Keratinocyte (primary cell): ENCODE data around the gene BRSK2. TPM values are rescaled to one million over a fixed set of nuclear protein-coding genes. Genes with fewer than 3 reads are reported as not detected.
"Not testable (repeated sequence)": the region's sequence is repeated elsewhere in the genome, so short reads cannot be mapped to it uniquely, and the experiment has no call there.

Experiments
- DNase-seq: peaks from one replicate; pipeline ENCODE4 v3.0.0-alpha.2; 2011; ENCODE audit warnings: low read depth, missing footprints, low spot score
- FAIRE-seq: peaks from 2 replicates; lab custom pipeline; 2011; peaks lifted over from hg19 to GRCh38; lab: Jason Lieb, UNC
- H2AFZ ChIP-seq: 2 replicates; pipeline ENCODE4 v1.6.0; 2012; ENCODE audit warnings: low read length, control low read depth, inconsistent platforms; ENCODE audit not compliant: control insufficient read depth
- H3K27ac ChIP-seq: 2 replicates; pipeline ENCODE4 v1.5.1; 2011; ENCODE audit warnings: low read length; ENCODE audit not compliant: control insufficient read depth, insufficient read depth
- H3K27me3 ChIP-seq: 3 replicates; pipeline ENCODE4 v1.6.0; 2011; ENCODE audit warnings: low read length; ENCODE audit not compliant: control insufficient read depth, insufficient read depth; ENCODE audit errors: extremely low read depth
- H3K36me3 ChIP-seq, 2 experiments: 2 replicates in 1 of 2; 3 replicates in 1 of 2; pipeline ENCODE4 v1.5.1; 2011; ENCODE audit warnings: low read length in 2 of 2, mild to moderate bottlenecking in 1 of 2; ENCODE audit not compliant: control insufficient read depth in 2 of 2, insufficient read depth in 2 of 2; ENCODE audit errors: extremely low read depth in 1 of 2
- H3K4me1 ChIP-seq: 3 replicates; pipeline ENCODE4 v1.5.1; 2011; ENCODE audit warnings: low read length; ENCODE audit not compliant: control insufficient read depth, insufficient read depth; ENCODE audit errors: extremely low read depth
- H3K4me2 ChIP-seq: 3 replicates; pipeline ENCODE4 v1.6.0; 2011; ENCODE audit warnings: low read depth, low read length; ENCODE audit not compliant: control insufficient read depth, insufficient read depth; ENCODE audit errors: extremely low read depth
- H3K4me3 ChIP-seq, 3 experiments: fragments of 200-600 bp in 1 of 3; sonication (generic) in 1 of 3; 2 replicates in 2 of 3; 3 replicates in 1 of 3; pipeline ENCODE4 v1.5.1; 2011 to 2016; ENCODE audit warnings: low read length in 3 of 3, mild to moderate bottlenecking in 3 of 3, control low read depth in 2 of 3, inconsistent platforms in 1 of 3, low read depth in 1 of 3, mixed read lengths in 1 of 3, mixed run types in 1 of 3, moderate library complexity in 1 of 3; ENCODE audit not compliant: control insufficient read depth in 2 of 3, insufficient read depth in 2 of 3; ENCODE audit errors: extremely low read depth in 1 of 3
- H3K79me2 ChIP-seq: 2 replicates; pipeline ENCODE4 v1.6.0; 2012; ENCODE audit warnings: low read length; ENCODE audit not compliant: control insufficient read depth, insufficient read depth
- H3K9ac ChIP-seq: 3 replicates; pipeline ENCODE4 v1.6.0; 2011; ENCODE audit warnings: low read length; ENCODE audit not compliant: control insufficient read depth, insufficient read depth; ENCODE audit errors: extremely low read depth
- H3K9me1 ChIP-seq: 3 replicates; pipeline ENCODE4 v1.6.0; 2011; ENCODE audit warnings: low read length; ENCODE audit not compliant: control insufficient read depth, insufficient read depth; ENCODE audit errors: extremely low read depth
- H3K9me3 ChIP-seq: 2 replicates; pipeline ENCODE4 v1.5.1; 2012; ENCODE audit warnings: low read depth, low read length; ENCODE audit not compliant: control insufficient read depth
- H4K20me1 ChIP-seq: 3 replicates; pipeline ENCODE4 v1.6.0; 2011; ENCODE audit warnings: low read length; ENCODE audit not compliant: control insufficient read depth, insufficient read depth; ENCODE audit errors: extremely low read depth
- EZH2 ChIP-seq: IDR thresholded peaks from one replicate; pipeline ENCODE4 v1.6.1; 2012; ENCODE audit warnings: inconsistent platforms, mild to moderate bottlenecking, low read length, moderate library complexity
- dilution Hi-C: fragments of 300-500 bp; cut with MboI; formaldehyde crosslinking; loops from one replicate; pipeline ENCODE4 v1.7.0; 2020; ENCODE audit warnings: low sequenced_read_pairs; ENCODE audit not compliant: extremely low pct_ligation_motif_present
- polyA plus RNA-seq, 5 experiments: library from polyadenylated mRNA; depleted of rRNA in 3 of 5; stranded (reverse) in 3 of 5; stranded (forward) in 1 of 5; unstranded in 1 of 5; fragments of >200 nt; gene quantifications; 1 replicate in 1 of 5; 2 replicates in 3 of 5; 3 replicates in 1 of 5; pipeline versions ENCODE4 v1.2.1 to v1.2.3, GENCODE V29; 2011 to 2012; ENCODE audit warnings: missing spikeins in 2 of 5, low read depth in 1 of 5, low replicate concordance in 1 of 5
- TF ChIP-seq, protein P1 (sequence below), 3 experiments: IDR thresholded peaks in 1 of 3; conservative IDR thresholded peaks in 1 of 3; optimal IDR thresholded peaks in 1 of 3; 2 replicates in 2 of 3; 3 replicates in 1 of 3; pipeline versions ENCODE3 to v1.5.1; 2011; ENCODE audit warnings: low read length in 3 of 3, mild to moderate bottlenecking in 3 of 3, moderate library complexity in 2 of 3, control low read depth in 1 of 3, inconsistent platforms in 1 of 3; ENCODE audit not compliant: insufficient read depth in 2 of 3; ENCODE audit errors: extremely low read depth in 1 of 3

The BRSK2 gene
- polyA plus RNA-seq, 1 donor (not counting 4 experiments of a cell fraction or from before 2014, with no cell fraction given), result 0.09 TPM

GRCh38 chr11:1433568-1433967 is 43.8 kb downstream of the BRSK2 start:
- peaks cover 6% of the 10 kb centered on the region for H3K9me3 ChIP-seq
- no peaks in the 10 kb centered on the region for H3K27me3 ChIP-seq
- no peak for DNase-seq
- no peaks in the 10 kb centered on the region for H3K9me1 ChIP-seq
- no peak overlapping the region for H3K4me2 ChIP-seq
- TF ChIP-seq, protein P1, sequence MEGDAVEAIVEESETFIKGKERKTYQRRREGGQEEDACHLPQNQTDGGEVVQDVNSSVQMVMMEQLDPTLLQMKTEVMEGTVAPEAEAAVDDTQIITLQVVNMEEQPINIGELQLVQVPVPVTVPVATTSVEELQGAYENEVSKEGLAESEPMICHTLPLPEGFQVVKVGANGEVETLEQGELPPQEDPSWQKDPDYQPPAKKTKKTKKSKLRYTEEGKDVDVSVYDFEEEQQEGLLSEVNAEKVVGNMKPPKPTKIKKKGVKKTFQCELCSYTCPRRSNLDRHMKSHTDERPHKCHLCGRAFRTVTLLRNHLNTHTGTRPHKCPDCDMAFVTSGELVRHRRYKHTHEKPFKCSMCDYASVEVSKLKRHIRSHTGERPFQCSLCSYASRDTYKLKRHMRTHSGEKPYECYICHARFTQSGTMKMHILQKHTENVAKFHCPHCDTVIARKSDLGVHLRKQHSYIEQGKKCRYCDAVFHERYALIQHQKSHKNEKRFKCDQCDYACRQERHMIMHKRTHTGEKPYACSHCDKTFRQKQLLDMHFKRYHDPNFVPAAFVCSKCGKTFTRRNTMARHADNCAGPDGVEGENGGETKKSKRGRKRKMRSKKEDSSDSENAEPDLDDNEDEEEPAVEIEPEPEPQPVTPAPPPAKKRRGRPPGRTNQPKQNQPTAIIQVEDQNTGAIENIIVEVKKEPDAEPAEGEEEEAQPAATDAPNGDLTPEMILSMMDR (optimal IDR thresholded peaks at IDR 0.05 in 1 of 3, IDR thresholded peaks at IDR 0.05 in 1 of 3, conservative IDR thresholded peaks at IDR 0.05 in 1 of 3; ENCODE audit: extremely low read depth in 1 of 3, insufficient read depth in 2 of 3, low read length in 3 of 3), result no peak
- no peak for TF ChIP-seq EZH2
- H2AFZ ChIP-seq, result no peak overlapping the region
- dilution Hi-C loops, result no loop called here
- FAIRE-seq, result no peak
- H3K36me3 ChIP-seq, result no peaks in the 10 kb centered on the region
- no peak overlapping the region for H3K27ac ChIP-seq
- no peaks in the 10 kb centered on the region for H3K79me2 ChIP-seq
- no peaks in the 10 kb centered on the region for H4K20me1 ChIP-seq
- H3K9ac ChIP-seq, result no peak overlapping the region
- no peaks in the 10 kb centered on the region for H3K4me1 ChIP-seq
- H3K4me3 ChIP-seq, result no peak overlapping the region

DNA sequence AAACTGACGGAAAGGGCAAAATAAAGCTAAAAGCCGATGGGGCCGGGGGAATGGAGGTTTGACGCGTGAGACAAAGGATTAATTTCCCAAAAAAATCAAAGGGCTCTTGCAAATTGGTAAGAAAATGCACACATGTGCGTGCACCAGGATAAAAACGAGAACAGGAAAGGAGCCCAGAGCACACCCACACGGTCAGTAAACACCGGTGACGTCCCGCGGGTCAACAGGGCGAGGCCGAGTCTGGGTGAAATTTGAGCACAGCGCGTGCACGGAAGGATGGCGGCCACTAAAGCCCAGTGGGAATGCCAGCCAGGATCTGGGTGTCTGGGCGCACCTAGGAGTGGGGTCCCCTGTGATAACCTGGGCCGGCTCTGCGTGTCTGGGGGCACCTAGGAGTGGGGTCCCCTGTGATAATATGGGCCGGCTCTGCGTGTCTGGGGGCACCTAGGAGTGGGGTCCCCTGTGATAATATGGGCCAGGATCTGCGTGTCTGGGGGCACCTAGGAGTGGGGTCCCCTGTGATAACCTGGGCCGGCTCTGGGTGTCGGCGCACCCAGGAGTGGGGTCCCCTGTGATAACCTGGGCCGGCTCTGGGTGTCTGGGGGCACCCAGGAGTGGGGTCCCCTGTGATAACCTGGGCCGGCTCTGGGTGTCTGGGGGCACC is 44.4 kb downstream of the BRSK2 start:
- dilution Hi-C loops, result no loop called here
- peaks cover under 1% of the 10 kb centered on the region for H3K9me3 ChIP-seq
- FAIRE-seq, result no peak

DNA sequence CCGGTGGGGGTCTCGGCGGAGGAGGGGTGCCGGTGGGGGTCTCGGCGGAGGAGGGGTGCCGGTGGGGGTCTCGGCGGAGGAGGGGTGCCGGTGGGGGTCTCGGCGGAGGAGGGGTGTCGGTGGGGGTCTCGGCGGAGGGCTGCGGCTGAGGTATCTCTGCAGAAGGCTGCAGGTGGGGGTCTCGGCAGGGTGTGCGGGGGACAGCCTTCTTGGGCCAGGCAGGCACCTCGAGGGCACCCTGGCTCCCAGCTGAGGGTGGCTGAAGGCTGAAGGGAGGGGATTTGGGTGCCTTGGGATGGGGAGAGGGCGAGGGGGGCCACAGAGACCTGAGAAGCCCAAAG is 45.7 kb downstream of the BRSK2 start:
- H3K9ac ChIP-seq, H3K9me1 ChIP-seq, H2AFZ ChIP-seq, H3K4me3 ChIP-seq, H4K20me1 ChIP-seq, FAIRE-seq, H3K4me1 ChIP-seq, H3K4me2 ChIP-seq, H3K9me3 ChIP-seq, H3K27ac ChIP-seq, H3K36me3 ChIP-seq, dilution Hi-C loops, DNase-seq, H3K79me2 ChIP-seq, H3K27me3 ChIP-seq: not testable (repeated sequence)

More for the DNA sequence above, 44.4 kb downstream of the BRSK2 start:
- no peak for DNase-seq
- H3K79me2 ChIP-seq, result no peaks in the 10 kb centered on the region
- H3K4me1 ChIP-seq, result no peaks in the 10 kb centered on the region
- H3K4me3 ChIP-seq, result no peak overlapping the region
- no peaks in the 10 kb centered on the region for H4K20me1 ChIP-seq
- H3K9ac ChIP-seq, result no peak overlapping the region
- H3K27me3 ChIP-seq, result no peaks in the 10 kb centered on the region
- H3K9me1 ChIP-seq, result no peaks in the 10 kb centered on the region
- no peak overlapping the region for H3K4me2 ChIP-seq
- no peak overlapping the region for H3K27ac ChIP-seq
- no peak overlapping the region for H2AFZ ChIP-seq
- no peaks in the 10 kb centered on the region for H3K36me3 ChIP-seq
- TF ChIP-seq, protein P1 (optimal IDR thresholded peaks at IDR 0.05 in 1 of 3, IDR thresholded peaks at IDR 0.05 in 1 of 3, conservative IDR thresholded peaks at IDR 0.05 in 1 of 3; ENCODE audit: extremely low read depth in 1 of 3, insufficient read depth in 2 of 3, low read length in 3 of 3), result no peak
- TF ChIP-seq EZH2, result no peak
